Activated T-cell treated with anti-CD3 and anti-CD28 coated beads for 48 hours (primary cell): Measurements from ENCODE around the gene ZFTA.
A peak's percentile ranks its signal among the peaks of the same experiment; 100 is the strongest.
"Not testable (repeated sequence)": the region's sequence is repeated elsewhere in the genome, so short reads cannot be mapped to it uniquely, and the experiment has no call there.

Experiments
- DNase-seq: peaks from one replicate; pipeline ENCODE4 v3.0.0-alpha.2; 2020; ENCODE audit warnings: low read depth

Gene ZFTA

GRCh38 chr11:63768237-63769041, at the start of gene ZFTA:
Gene ZFTA, minus strand, starts transcription at chr11:63768775. Its CDS starts 153 bp downstream, at chr11:63768622.
- DNase-seq, result peak; percentile 65

GRCh38 chr11:63817758-63818498, 49.4 kb upstream of the ZFTA start:
- DNase-seq, result no peak

GRCh38 chr11:63816732-63817131, 48.2 kb upstream of the ZFTA start:
- no peak for DNase-seq

GRCh38 chr11:63816166-63816565, 47.6 kb upstream of the ZFTA start:
- DNase-seq, result no peak

- no peak for DNase-seq
These were observed 45.8 kb upstream of the ZFTA start for GRCh38 chr11:63814383-63814736.

- DNase-seq, result peak; percentile 33
These were observed 45.2 kb upstream of the ZFTA start for GRCh38 chr11:63813563-63814382.

- DNase-seq, result peak; percentile 78
These were observed 44.5 kb upstream of the ZFTA start, which contains the start of gene SPINDOC for GRCh38 chr11:63813035-63813562. Gene SPINDOC, plus strand, starts transcription at chr11:63813456. Its CDS starts 231 bp downstream, at chr11:63813687.

- DNase-seq, result no peak
These were observed 42.9 kb upstream of the ZFTA start for GRCh38 chr11:63811522-63811921.

- DNase-seq, result not testable (repeated sequence)
These were observed 41.8 kb upstream of the ZFTA start for GRCh38 chr11:63810383-63810782.

- DNase-seq, result no peak
These were observed 37.4 kb upstream of the ZFTA start for GRCh38 chr11:63805844-63806415.

GRCh38 chr11:63804259-63804658, 35.7 kb upstream of the ZFTA start:
- DNase-seq, result no peak

- DNase-seq, result no peak
These were observed 34.3 kb upstream of the ZFTA start for GRCh38 chr11:63802637-63803414.

GRCh38 chr11:63800921-63801320, 32.3 kb upstream of the ZFTA start:
- DNase-seq, result no peak

- no peak for DNase-seq
These were observed 26.5 kb upstream of the ZFTA start for GRCh38 chr11:63795066-63795465.

- DNase-seq, result no peak
These were observed 24.6 kb upstream of the ZFTA start for GRCh38 chr11:63793161-63793560.

- DNase-seq, result no peak
These were observed 23.1 kb upstream of the ZFTA start for GRCh38 chr11:63791495-63792167.

GRCh38 chr11:63785823-63786222, 17.2 kb upstream of the ZFTA start:
- no peak for DNase-seq

- DNase-seq, result no peak
These were observed 15.5 kb upstream of the ZFTA start for GRCh38 chr11:63783925-63784592.

- no peak for DNase-seq
These were observed 14.2 kb upstream of the ZFTA start for GRCh38 chr11:63782749-63783148.

GRCh38 chr11:63779039-63779438, 10.5 kb upstream of the ZFTA start:
- DNase-seq, result no peak
